Activated CD8-positive, alpha-beta T cell treated with anti-CD3 and anti-CD28 coated beads for 36 hours (primary cell): ENCODE results near the gene SOWAHB. TPM values are rescaled to one million over a fixed set of nuclear protein-coding genes. Genes with fewer than 3 reads are reported as not detected.

ENCODE experiments used
- ATAC-seq: fragments of 200-7000 bp; cut with Tn5 transposase; one replicate; pipeline ENCODE4 v1.10.0; 2021; ENCODE audit warnings: mild to moderate bottlenecking, moderate library complexity
- CTCF ChIA-PET: fragments of 350-600 bp; sonication (Branson Sonifier 250); formaldehyde crosslinking; loops from one replicate; lab custom pipeline; 2021; ENCODE audit warnings: antibody characterized with exemption; lab: Charles Lee
- POLR2A ChIA-PET: fragments of 350-600 bp; sonication (Branson Sonifier 250); formaldehyde crosslinking; loops from one replicate; lab custom pipeline; 2021; ENCODE audit warnings: antibody characterized with exemption; lab: Charles Lee
- DNase-seq: peaks from one replicate; pipeline ENCODE4 v3.0.0-alpha.2; 2020
- H3K27ac Mint-ChIP-seq: one replicate; pipeline ENCODE4 v1.8.0; 2021; ENCODE audit warnings: mild to moderate bottlenecking, mixed read lengths
- H3K27me3 Mint-ChIP-seq: one replicate; pipeline ENCODE4 v1.8.0; 2021; ENCODE audit warnings: mixed read lengths
- H3K36me3 Mint-ChIP-seq: one replicate; pipeline ENCODE4 v1.8.0; 2021; ENCODE audit warnings: low read depth, mixed read lengths
- H3K4me1 Mint-ChIP-seq: one replicate; pipeline ENCODE4 v1.8.0; 2021; ENCODE audit warnings: low read depth, mixed read lengths
- H3K4me3 Mint-ChIP-seq: one replicate; pipeline ENCODE4 v1.8.0; 2021; ENCODE audit warnings: mild to moderate bottlenecking, moderate library complexity, mixed read lengths
- H3K9me3 Mint-ChIP-seq: one replicate; pipeline ENCODE4 v1.8.0; 2021; ENCODE audit warnings: mixed read lengths
- intact Hi-C: fragments of 100-400 bp; cut with micrococcal nuclease; formaldehyde crosslinking; loops from one replicate; pipeline ENCODE4 v1.10.0; 2022
- total RNA-seq, 2 experiments: library from RNA; stranded (reverse); gene quantifications; one replicate each; pipeline ENCODE4 v1.2.3, GENCODE V29; 2021
- TF ChIP-seq, protein P1 (sequence below): fragments of 200-600 bp; IDR thresholded peaks from one replicate; pipeline ENCODE4 v1.8.0; 2022; ENCODE audit warnings: antibody characterized with exemption, mild to moderate bottlenecking

The SOWAHB gene
- total RNA-seq, 2 experiments from 2014 or later = not detected

DNA sequence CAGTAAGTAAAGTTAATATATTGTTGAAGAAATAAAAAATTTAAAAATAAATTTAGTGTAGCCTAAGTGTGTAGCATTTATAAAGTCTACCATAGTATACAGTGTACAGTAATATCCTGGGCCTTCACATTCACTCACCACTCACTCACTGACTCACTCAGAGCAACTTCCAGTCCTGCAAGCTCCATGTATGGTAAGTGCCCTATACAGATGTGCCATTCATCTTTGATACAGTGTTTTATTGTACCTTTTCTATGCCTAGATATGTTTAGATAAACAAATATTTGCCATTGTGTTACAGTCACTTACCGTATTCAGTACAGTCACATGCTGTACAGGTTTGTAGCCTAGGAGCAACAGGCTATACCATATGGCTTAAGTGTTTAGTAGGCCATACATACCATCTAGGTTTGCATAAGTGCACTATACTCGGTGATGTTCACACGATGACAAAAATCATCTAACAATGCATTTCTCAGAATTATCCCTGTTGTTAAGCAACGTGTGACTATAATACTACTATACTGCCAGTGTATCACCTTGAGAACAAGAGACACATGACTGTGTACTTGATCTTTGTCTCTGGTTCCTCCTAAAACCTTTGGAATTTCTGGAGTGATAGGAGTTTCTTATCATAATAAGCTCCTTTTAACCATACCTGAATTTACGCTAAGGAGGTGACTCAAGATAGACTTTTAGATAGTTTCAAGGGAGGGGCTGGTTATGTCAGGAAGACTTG, 25.8 kb upstream of the SOWAHB start:
- ChIA-PET CTCF (no interaction called here), POLR2A (interaction anchor here (0.7 to 1.2 kb wide), 2 partner anchors 25 to 726 kb away, joined by 3 to 5 read pairs; no protein-coding TSS in a partner anchor)
- intact Hi-C loops = no loop called here
- TF ChIP-seq, protein P1, sequence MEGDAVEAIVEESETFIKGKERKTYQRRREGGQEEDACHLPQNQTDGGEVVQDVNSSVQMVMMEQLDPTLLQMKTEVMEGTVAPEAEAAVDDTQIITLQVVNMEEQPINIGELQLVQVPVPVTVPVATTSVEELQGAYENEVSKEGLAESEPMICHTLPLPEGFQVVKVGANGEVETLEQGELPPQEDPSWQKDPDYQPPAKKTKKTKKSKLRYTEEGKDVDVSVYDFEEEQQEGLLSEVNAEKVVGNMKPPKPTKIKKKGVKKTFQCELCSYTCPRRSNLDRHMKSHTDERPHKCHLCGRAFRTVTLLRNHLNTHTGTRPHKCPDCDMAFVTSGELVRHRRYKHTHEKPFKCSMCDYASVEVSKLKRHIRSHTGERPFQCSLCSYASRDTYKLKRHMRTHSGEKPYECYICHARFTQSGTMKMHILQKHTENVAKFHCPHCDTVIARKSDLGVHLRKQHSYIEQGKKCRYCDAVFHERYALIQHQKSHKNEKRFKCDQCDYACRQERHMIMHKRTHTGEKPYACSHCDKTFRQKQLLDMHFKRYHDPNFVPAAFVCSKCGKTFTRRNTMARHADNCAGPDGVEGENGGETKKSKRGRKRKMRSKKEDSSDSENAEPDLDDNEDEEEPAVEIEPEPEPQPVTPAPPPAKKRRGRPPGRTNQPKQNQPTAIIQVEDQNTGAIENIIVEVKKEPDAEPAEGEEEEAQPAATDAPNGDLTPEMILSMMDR = no peak
- no peaks in the 10 kb centered on the region for H3K4me1 Mint-ChIP-seq
- H3K27me3 Mint-ChIP-seq = peaks cover 4% of the 10 kb centered on the region
- H3K4me3 Mint-ChIP-seq = no peak overlapping the region
- H3K9me3 Mint-ChIP-seq = no peaks in the 10 kb centered on the region
- ATAC-seq (no peak), DNase-seq (no peak)
- no peak overlapping the region for H3K27ac Mint-ChIP-seq
- H3K36me3 Mint-ChIP-seq = no peaks in the 10 kb centered on the region

DNA sequence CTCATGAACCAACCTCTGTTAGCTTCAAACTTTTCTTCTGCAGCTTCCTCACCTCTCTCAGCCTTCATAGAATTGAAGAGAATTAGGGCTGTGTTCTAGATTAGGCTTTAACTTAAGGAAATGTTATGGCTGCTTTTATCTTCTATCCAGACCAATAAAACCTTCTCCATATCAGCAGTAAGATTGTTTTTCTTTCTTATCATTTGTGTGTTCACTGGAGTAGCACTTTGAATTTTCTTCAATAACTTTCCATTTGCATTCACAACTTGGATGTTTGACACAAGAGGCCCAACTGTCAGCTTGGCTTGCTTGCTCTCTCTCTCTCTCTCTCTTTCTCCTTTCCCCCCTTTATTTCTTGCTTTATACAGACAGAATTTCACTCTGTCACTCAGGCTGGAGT, 22.8 kb upstream of the SOWAHB start:
- no peaks in the 10 kb centered on the region for H3K36me3 Mint-ChIP-seq
- H3K4me3 Mint-ChIP-seq = no peak overlapping the region
- H3K4me1 Mint-ChIP-seq = no peaks in the 10 kb centered on the region
- no peak overlapping the region for H3K27ac Mint-ChIP-seq
- DNase-seq (no peak), ATAC-seq (no peak)
- H3K9me3 Mint-ChIP-seq = no peaks in the 10 kb centered on the region
- TF ChIP-seq, protein P1 = no peak
- CTCF ChIA-PET = interaction anchor here (0.8 to 2.0 kb wide), 2 partner anchors 11 to 124 kb away, joined by 3 to 8 read pairs; no protein-coding TSS in a partner anchor
- intact Hi-C loops = no loop called here
- POLR2A ChIA-PET = no interaction called here
- H3K27me3 Mint-ChIP-seq = peaks cover 4% of the 10 kb centered on the region

DNA sequence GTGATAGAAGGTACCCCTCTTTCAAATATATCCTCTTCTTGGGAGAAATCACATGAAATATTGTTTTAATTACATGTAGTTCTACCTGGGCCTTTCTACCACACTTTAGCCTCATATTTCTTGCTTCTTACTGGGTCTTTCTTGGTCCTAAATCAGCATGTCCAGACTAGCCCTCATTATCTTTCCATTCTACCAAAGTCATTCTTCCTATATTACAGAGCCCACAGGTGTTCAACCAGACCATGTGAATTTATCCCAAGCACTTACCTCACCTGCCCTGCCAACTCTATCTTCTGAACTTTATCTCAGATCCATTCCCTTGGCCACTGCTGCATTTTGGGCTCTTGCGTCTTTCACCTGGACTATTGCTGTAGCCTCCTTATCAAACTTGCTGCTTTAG, 11.8 kb upstream of the SOWAHB start:
- Mint-ChIP-seq H3K36me3 (no peaks in the 10 kb centered on the region), H3K27me3 (peaks cover 4% of the 10 kb centered on the region), H3K4me3 (no peak overlapping the region), H3K9me3 (peaks cover 2% of the 10 kb centered on the region), H3K4me1 (no peaks in the 10 kb centered on the region), H3K27ac (no peak overlapping the region)
- ATAC-seq = no peak
- TF ChIP-seq, protein P1 = no peak
- ChIA-PET POLR2A (no interaction called here), CTCF (interaction anchor here (1.1 kb wide), 1 partner anchor 12 kb away, joined by 3 read pairs; no protein-coding TSS in a partner anchor)
- intact Hi-C loops = no loop called here
- DNase-seq = no peak

DNA sequence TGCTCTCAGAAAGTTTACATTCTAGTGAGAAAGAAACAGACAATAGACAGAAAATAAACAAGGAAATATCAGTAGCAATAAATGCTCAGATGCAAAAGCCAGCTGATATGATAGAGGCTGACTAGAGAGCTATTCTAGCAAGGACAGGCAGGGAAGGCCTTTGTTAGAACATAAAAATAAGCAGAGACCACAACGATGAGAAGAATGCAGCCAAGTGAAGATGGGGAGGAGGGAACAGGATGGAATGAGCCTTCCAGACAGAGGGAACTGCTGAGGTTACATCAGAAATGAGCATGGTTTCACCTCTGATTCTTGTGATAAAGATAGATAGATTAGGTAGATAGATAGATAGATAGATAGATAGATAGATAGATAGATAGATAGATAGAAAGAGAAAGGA, 7.6 kb upstream of the SOWAHB start:
- ChIA-PET POLR2A (no interaction called here), CTCF (no interaction called here)
- Mint-ChIP-seq H3K27me3 (no peaks in the 10 kb centered on the region), H3K27ac (no peak overlapping the region), H3K4me3 (no peak overlapping the region), H3K36me3 (no peaks in the 10 kb centered on the region), H3K9me3 (peaks cover 2% of the 10 kb centered on the region), H3K4me1 (no peaks in the 10 kb centered on the region)
- no peak for DNase-seq
- TF ChIP-seq, protein P1 = no peak
- intact Hi-C loops = no loop called here
- ATAC-seq = no peak

DNA sequence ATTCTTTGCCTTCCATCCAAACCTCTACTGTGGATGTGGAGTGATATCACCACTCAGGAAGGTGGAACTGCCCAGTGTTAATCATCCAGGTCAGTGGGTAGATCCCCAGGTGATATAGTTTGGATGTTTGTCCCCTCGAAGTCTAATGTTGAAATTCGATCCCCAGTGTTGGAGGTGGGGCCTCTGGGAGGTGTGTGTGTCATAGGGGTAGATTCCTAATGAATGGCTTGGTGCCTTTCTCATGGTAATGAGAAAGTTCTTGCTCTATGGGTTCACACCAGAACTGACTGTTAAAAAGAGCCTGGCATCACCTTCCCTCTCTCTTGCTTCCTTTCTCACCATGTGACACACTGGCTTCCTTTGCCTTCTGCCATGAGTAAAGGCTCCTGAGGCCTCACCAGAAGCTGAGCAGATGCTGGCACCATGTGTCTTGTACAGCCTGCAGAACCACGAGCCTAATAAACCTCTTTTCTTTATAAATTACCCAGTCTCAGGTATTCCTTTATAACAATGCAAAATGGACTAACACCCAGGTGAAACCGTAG, 6.8 kb upstream of the SOWAHB start:
- Mint-ChIP-seq H3K36me3 (no peaks in the 10 kb centered on the region), H3K27ac (no peak overlapping the region), H3K4me3 (no peak overlapping the region), H3K4me1 (no peaks in the 10 kb centered on the region), H3K9me3 (peaks cover 2% of the 10 kb centered on the region), H3K27me3 (peaks cover 5% of the 10 kb centered on the region)
- DNase-seq (no peak), ATAC-seq (no peak)
- TF ChIP-seq, protein P1 = no peak
- intact Hi-C loops = no loop called here
- CTCF ChIA-PET = no interaction called here
- POLR2A ChIA-PET = no interaction called here
